SU-DHL-6 (cell line): ENCODE measurements around the gene ANTXR1.

ENCODE experiments used
- CTCF ChIP-seq: fragments of 200-600 bp; sonication (generic); IDR thresholded peaks from one replicate; pipeline ENCODE4 v1.5.1; 2017; ENCODE audit warnings: antibody characterized with exemption, mild to moderate bottlenecking, low read length, moderate library complexity; ENCODE audit not compliant: insufficient read depth, poor library complexity, severe bottlenecking
- EZH2phosphoT487 ChIP-seq: fragments of 200-600 bp; sonication (generic), shearing (Covaris generic); conservative IDR thresholded peaks from 2 replicates; pipeline ENCODE4 v1.6.1; 2018; ENCODE audit warnings: mild to moderate bottlenecking, antibody characterized with exemption, low read length, moderate library complexity, mixed read lengths

DNA sequence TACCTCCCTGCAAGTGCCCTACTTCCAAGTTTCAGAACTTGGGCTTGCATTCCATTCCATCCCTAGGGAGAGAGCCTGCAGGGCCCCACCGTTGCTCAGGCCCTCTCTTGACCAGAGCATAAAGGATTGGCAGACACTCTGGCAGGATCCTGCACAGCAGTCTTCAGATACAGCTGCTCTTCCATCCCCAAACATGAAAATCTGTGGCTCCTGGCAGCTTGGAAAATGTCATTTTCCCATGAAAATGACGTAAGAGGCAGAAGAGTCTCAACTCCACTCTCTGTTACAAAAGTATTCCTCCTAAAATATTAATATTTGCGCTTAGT is 211.5 kb downstream of the ANTXR1 start:
- TF ChIP-seq CTCF (no peak), EZH2phosphoT487 (no peak)
